GM19372 (cell line): Measurements from ENCODE around the gene MDGA2.

Experiments used
- ATAC-seq: cut with Tn5 transposase; IDR thresholded peaks from one replicate; pipeline ENCODE4 v1.9.1; 2021; ENCODE audit warnings: mild to moderate bottlenecking, low read depth, moderate library complexity; ENCODE audit not compliant: unreplicated experiment

Gene MDGA2

DNA sequence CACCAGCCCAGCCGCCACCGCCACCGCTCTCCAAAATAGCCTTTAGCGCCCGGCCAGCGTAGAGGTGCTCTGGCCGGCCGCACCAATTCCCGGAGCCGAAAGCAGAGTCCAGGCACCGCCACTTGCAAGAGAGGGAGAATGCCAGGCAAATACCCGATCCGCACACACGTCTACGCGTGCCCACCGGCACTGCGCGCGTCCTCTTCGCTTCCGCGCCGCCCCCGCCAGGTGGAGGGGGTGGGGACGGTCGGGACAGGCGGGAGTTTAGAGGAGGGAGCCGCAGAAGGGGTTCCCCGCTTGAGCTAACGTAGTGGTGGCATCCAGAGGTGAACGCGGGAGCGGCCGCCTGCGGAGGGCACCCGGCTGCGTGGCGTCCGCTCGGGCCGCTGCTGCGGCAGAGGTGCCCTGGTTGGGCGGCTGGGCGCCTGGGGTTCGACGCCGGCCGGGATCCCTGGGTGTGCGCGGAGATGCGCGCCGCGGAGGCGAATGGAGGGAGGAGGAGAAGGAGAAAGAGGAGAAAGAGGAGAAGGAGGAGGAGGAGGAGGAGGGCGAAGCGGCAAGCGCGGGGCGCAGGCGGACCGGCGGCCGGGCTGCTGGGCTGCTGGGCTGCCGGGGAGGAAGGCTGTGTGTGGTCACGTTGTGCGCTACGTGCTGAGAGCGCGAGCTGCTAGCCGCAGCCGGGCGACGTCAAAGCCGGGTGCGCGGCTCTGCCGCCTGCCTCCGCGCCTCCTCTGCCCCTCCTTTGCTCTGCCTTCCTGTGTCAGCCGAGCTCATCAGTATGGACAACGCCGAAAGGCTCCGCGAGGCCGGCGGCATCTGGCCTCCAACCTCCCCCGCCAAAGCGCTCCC, at the start of gene MDGA2:
TSS of gene MDGA2 (minus strand) at position 140 of the 849 bp plus-strand sequence.
- ATAC-seq = no peak

DNA sequence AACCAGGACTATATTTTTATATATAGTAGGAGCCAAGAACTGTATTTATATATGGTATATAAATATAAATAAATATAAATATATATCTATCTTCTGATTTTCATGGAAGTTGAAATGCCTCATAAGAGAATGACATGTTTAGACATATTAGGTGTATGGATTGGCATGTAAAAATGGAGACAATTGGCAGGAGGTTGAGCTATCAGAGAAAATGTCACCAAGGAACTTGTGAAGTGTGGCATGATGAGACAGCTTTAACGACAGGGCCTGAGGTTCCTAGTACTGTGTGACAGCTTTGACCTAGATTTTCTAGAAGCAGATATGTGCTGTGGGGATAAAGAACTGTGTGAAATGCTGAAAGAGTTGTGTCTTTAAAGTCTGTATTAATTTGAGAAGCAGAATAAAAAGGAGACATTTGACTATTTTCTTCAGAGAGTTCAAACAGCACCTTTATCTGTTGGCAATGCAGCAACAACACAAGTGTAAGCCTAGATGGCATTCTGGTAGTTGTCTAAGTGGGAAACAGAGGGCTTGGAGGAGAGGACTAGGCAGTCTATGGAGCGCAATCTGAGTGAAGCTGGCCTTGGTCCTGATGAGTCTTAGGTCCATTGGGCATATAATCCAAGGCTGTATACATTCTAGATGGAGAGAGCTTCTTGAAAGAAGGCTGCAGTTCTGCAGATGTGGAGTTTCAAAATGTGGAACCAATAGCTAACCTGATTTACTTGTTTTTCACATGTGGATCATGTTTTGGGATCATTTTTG, 47.7 kb upstream of the MDGA2 start:
- no peak for ATAC-seq

- no peak for ATAC-seq
These were observed 44.9 kb upstream of the MDGA2 start for GRCh38 chr14:47720281-47720680.

- no peak for ATAC-seq
These were observed 39.9 kb upstream of the MDGA2 start for GRCh38 chr14:47715330-47715729.

DNA sequence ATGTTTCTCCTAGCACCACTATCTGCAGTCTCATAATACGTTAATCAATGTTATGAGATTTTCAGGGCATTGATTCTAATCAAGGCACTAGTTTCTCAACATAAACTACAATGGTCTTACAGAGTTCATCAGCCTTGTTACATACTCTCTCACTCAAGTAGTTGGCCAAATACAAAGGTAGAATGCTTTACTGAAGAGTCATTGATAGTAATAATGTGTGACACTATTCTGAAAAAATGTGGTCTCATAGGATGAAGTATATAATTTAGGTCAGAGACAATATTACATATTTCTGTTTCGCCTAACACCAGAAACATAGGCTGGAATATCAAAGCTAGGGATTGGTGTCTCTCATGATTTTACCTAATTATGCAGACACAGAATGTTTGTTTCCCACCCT, 35.2 kb upstream of the MDGA2 start:
- no peak for ATAC-seq

- no peak for ATAC-seq
These were observed 30.3 kb upstream of the MDGA2 start for GRCh38 chr14:47705683-47706082.

DNA sequence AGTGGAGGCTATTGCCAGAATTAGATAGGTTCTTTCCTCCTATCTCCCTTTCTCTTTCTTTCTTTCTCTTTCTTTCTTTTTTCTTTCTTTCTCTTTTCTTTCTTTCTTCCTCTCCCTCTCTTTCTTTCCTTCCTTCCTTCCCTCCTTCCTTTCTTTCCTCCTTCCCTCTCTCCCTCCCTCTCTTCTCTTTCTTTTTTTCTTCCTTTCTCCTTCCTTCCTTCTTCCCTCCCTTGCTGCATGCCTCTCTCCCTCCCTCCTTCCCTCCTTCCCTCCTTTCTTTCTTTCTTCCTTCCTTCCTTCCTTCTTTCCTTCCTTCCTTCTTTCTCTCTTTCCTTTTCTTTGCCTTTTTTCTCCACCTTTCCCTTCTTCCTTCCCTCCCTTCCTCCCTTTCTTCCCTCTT, 16.4 kb upstream of the MDGA2 start:
- ATAC-seq = no peak

DNA sequence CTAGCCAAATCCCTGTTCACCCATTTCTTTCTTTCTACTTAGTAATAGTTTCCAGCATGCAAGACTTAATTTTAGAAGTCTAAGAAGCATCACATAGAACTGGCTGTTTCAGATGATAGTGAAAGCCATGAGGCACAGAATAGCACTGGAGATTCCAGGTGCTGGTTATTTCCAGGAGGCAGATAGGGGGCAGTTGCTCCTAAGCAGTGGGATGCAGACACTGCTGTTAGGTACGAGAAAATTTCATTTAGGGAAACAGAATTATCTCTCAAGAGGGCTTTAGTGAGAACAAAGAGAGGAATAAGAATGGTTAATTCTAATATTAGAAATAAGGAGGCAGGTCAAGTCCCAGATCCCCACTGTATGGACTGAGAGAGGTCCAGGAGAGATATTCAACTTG, 3.6 kb upstream of the MDGA2 start:
- ATAC-seq = no peak

DNA sequence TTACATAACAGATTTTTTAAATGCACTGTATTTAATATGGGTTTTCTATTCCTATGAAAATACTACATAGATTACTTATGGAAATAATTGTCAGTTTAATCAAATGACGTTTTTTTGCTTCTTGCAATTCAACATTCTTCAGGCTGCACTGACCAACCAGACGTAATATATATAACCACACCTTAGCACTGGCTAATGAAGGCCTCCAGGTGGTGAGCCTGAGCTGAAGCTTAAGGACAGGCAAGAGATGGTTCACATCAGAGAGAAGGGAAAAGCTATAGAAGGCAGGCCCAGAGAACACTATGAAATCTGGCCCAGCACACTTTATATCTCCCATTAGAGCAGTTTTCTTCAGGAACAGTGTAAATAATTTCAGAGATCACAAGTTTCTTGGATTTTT, 2.8 kb upstream of the MDGA2 start:
- no peak for ATAC-seq

- ATAC-seq = no peak
These were observed 861 bp upstream of the MDGA2 start for GRCh38 chr14:47676315-47676617.

GRCh38 chr14:47674543-47675465, 601 bp downstream of the MDGA2 start:
- no peak for ATAC-seq

DNA sequence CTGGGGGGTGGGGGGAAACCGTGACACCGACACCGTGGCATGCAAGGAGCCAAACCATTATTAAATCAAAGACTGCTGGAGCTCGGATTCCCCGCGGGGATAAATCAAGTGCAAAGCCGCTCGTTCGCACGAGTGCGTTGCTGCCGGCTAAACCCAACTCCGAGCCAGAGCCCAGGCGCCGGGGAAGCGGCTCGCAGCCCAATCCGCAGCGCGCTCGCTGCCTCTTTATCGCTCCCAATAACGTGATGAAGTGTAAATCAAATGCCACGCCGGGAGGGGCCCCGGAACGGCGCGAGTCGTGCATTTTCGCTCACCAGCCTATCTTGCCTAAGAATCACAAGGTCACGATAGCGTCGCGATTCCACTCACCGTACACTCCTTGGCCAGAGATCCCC, 1.3 kb downstream of the MDGA2 start:
- ATAC-seq = no peak

DNA sequence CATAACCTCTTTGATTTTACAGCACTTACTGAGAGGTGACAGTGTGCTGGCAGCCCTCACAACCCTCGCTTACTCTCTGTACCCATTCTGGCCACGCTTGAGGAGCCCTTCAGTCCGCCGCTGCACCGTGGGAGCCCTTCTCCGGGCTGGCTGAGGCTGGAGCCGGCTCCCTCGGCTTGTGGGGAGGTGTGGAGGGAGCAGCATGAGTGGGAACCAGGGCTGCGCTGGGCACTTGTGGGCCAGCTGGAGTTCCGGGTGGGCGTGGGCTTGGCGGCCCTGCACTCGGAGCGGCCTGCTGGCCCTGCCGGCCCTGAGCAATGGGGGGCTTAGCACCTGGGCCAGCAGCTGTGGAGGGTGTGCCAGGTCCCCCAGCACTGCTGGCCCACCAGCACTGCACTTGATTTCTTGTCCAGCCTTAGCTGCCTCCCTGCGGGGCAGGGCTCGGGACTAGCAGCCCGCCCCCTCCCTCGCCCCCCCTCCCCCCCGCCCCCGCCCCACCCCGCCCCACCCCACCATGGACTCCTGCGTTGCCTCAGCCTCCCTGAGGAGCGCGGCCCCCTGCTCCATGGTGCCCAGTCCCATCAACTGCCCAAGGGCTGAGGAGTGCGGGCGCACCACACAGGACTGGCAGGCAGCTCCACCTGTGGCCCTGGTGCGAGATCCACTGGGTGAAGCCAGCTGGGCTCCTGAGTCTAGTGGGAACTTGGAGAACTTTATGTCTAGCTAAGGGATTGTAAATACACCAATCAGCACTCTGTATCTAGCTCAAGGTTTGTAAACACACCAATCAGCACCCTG, 9.9 kb downstream of the MDGA2 start:
- no peak for ATAC-seq

DNA sequence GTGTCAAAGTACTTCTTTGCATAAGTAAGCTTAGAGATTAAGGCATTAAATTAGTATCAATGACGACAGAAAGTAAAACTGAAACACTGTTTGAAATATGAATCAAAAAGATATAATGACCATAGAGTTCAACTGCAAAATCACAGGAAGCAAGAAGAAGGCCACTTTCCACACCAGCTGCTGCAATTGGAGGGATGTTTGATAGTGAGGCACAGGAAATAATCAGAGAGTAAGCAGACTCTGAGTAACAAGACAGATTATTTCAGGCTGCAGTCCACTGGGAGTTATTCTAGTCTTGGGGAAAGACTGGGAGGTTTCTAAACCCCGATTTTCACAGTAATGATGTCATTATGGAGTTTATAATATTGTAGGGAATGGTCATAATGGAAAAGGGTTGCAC, 12.9 kb downstream of the MDGA2 start:
- no peak for ATAC-seq

GRCh38 chr14:47660158-47660557, 15.2 kb downstream of the MDGA2 start:
- ATAC-seq = no peak

GRCh38 chr14:47658041-47658440, 17.4 kb downstream of the MDGA2 start:
- no peak for ATAC-seq

GRCh38 chr14:47657143-47657542, 18.3 kb downstream of the MDGA2 start:
- ATAC-seq = no peak

- ATAC-seq = no peak
These were observed 24.1 kb downstream of the MDGA2 start for GRCh38 chr14:47651337-47651736.

- no peak for ATAC-seq
These were observed 37.7 kb downstream of the MDGA2 start for GRCh38 chr14:47637753-47638152.
